Activated CD8-positive, alpha-beta memory T cell treated with anti-CD3 and anti-CD28 coated beads, Interleukin-2, amount 50 U/mL, for 48 hours (primary cell): ENCODE data around the gene CNEP1R1.

ENCODE experiments used
- DNase-seq: peaks from one replicate; pipeline ENCODE4 v3.0.0-alpha.2; 2020

Gene CNEP1R1

DNA sequence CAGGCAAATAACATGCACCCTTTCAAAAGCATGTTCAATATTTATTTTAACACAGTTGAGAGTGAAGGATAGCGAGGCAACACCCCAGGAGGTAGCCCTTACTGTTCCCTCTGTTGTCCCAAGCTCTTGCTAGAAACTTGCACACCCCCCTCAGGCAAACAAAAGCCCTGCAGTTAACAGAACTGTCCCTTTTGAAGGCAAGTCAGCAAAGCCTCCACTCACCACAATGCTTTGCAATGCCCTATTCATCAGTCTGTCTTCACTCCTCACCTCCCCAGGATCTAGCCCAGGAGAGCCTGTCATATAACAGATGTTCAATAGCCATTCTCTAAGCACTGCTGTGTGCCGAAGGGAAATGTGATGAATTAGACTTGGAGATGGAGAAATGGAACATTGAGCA is 3.5 kb upstream of the CNEP1R1 start:
- DNase-seq: no peak

DNA sequence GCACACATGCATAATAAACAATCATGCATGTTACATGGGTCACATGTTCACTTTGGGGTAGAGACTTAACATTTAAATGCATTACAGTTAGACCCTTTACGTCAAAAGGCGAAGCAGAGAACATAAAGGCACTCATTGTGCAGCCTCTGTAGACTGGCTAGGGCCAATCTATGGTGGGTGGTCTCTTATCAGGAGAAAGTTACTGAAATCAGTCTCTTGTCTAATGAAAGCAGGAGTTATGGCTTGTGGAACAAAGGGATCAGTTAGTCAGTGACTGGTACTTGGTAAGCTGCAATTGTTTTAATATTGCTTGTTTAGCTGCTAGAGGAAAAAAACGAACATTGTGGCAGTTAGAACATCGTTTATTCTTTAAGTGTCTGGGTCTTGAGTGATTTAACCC is 1.4 kb upstream of the CNEP1R1 start:
- no peak for DNase-seq

DNA sequence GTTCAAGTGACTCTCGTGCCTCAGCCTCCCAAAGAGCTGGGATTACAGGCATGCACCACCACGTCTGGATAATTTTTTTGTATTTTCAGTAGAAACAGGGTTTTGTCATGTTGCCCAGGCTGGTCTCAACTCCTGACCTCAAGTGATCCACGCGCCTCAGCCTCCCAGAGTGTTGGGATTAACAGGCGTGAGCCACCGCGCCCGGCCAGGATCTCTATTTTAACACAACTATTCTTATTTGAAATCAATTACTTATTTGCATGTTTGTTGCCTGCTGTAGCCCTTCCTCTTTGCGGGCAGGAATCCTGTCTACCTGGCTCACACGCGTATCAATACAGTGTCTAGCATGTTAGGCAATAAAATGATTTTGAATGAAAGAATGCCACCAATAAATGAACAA is 818 bp upstream of the CNEP1R1 start:
- DNase-seq: no peak

DNA sequence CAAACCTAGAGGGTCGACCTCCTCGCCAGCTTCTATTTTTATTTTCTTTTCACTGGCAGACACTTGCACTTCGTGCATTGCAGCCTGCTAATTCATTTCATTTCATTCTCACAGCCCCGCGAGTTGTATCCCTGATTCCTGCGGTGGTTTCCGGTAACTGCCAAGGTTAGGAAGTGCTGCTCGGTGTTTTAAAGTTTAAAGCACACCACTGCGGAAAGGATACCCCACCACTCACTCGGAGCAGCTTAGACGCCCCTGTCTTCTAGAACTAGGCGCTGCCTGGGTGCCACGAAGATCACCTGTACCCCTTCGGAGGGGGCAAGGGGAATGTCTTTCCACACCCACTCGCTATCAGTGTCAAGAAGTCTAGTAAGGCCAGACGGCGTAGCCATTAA is 509 bp downstream of the CNEP1R1 start:
- no peak for DNase-seq

DNA sequence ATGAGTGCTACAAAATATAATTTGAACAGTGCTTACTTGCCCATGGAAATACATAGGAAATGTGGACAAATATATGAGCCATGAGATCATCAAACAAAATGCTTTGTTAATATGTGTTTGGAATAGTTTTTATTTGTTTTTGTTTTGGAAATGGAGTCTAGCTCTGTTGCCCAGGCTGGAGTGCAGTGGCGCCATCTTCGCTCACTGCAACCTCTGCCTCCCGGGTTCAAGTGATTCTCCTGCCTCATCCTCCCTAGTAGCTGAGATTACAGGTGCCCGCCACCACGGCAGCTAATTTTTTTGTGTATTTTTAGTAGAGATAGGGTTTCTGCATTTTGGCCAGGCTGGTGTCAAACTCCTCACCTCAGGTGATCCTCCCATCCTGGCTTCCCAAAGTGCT is 2.8 kb downstream of the CNEP1R1 start:
- DNase-seq: no peak

DNA sequence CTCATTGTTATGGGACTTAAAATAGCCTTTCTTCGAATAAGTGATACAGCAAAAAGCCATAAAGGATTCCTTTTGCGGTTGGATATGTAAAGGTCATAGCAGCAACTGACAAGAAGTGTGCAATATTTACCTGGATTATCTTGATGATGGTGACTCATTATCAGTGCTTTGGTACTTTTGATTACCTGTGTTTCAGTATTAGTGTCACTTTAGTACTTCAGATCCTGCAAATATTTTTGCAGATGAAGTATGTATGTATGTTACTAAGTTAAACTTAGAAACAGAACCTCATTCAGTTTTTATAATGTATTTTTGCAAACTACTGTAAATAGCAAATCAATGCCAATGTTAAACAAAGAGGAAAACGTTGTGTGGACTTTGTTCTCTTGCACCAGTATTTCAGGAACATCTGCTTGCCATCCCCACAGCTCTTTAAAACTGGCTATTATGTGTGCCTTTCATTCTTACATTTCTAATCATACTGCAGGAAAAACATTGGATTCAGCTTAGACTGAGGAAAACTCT is 10.5 kb downstream of the CNEP1R1 start:
- no peak for DNase-seq

DNA sequence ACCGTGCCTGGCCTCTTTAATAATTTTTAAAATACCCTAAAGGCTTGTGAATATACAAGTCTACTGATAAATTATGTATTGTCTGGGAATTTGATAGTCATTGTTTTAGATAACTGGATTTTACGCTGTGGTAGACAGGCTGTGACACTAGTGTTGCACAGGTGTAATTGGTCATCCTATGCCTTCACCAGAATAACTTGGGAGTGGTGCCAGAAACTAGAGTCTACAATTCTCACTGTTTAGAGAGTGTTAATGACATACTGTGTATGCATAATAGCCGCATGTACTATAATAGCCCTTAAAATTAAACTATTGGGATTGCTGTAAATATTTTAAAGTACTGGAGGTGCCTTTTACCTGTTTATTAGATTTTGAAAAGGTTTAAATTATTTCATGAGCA is 11.4 kb downstream of the CNEP1R1 start:
- no peak for DNase-seq

DNA sequence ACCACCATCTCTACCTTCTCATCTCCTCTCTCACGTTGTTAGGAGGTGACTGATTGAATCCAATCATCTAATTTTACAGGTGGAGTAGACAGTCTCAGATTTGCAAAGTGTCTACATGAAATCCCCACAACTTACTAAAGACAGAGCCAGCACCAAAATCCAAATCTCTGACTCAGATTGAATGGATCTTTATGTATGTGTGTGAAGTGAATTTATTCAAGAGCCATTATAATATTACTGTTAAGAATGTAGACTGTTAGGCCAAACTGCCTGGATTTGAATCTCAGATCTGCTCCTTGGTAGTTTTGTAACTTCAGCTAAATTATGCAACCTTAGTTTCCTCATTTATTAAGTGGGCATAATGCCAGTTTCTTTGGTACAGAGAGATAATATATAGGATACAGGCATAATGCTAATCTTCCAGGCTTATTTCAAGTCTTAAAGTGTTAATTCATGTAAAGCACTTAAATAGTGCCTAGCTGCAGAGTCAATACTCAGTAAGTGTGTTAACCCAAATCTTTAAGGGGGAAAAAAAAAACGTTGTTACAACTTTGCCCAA is 12.7 kb downstream of the CNEP1R1 start:
- DNase-seq: no peak

DNA sequence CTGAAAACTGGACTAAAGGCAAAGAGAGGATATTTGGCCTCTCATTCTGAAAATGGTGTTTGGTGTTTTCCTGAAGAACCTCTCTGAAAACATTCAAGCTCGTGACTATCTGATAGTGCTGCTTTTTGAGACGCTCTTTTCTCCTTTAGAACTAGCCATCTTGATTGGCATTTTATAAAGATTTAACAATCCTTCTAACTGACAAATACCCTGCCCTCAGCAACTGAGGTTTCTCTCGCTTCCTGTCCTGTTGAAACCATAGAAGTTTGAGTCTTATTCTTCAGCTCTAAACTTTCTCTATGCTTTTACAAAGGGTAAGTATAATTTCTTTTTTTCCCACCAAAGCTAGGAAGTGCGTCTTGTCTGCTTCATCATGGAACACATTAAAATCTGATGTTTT is 13.3 kb downstream of the CNEP1R1 start:
- DNase-seq: no peak

DNA sequence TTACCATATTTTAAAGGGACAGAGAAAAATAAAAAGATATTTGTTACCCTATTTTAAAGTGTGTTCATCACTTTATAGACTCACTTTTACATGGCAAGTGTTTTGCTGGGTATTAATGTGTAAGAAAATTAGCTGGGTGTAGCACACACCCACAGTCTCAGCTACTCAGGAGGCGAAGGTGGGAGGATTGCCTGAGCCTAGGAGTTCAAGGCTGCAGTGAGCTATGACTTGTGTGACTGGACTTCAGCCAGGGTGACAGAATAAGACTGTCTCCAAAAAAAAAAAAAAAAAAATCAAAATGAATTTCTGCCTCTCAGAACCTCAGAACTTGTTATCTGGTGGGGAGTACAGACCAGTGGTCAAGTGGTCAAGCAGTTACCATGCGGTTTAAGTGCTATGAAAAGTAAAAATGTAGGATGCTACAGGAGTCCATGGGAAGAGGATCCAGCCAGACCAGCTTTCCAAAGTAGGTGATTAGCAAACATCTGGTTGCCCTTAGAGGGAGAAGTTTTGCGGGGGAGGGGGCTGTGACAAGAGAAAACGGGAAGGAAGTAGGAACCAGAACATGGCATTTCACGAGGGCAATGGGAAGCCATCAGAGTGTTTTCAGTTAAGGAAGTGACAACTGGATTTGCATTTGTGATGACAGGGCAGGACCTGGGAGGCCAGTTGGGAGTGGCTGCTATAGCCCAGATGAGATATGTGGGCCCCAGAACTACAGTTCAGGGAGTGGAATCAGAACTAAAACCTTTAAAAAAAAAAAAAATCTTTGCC is 13.9 kb downstream of the CNEP1R1 start:
- no peak for DNase-seq

DNA sequence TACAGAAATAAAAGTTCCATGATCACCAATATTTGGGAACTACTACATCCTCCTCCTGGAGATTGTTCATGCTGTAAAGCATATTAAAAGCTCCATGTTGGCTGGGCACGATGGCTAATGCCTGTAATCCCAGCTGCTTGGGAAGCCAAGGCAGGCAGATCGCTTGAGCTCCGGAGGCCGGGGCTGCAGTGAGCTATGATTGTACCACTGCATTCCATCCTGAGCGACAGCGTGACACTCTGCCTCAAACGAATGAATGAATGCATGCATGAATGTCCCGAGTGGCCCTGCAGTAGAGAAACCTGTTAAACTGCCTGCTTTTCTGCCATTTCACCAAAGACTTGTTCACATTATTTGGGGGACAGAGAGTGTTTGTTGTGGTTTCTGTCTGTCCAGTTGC is 15.0 kb downstream of the CNEP1R1 start:
- no peak for DNase-seq

DNA sequence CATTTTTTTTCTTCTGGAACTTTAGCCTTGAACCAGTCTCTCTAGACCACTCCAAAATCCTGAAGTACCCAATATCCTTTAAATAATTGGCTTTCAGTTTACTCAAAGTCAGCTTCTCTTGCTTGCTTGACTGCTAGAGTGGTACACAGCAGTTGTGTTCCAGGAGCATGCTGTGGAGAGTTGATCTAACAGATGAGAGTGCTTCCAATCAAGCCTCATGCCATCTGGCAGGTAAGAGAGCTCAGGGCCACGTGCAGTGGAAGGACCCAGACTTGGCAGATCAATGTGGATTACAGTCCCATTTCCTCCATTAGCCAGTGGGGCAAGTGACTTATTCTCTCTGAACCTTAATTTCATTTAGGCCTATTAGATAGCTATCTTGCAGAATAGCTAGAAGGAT is 15.7 kb downstream of the CNEP1R1 start:
- DNase-seq: no peak

DNA sequence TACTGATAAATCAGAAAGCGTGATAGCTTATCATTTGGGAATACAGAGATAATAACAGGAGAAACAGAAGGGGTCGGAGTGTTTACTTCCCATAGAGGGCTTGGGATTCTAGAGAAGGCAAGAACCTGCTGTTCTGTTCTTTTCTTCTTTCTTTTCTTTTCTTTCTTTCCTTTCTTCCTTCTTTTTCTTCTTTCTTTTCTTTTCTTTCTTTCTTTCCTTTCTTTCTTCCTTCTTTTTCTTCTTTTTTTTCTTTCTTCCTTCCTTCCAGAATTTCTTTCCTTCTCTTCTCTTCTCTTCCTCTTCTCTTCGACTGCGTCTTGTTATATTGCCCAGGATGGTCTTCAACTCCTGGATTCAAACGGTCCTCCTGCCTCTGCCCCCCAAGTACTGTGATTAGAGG is 18.3 kb downstream of the CNEP1R1 start:
- no peak for DNase-seq

DNA sequence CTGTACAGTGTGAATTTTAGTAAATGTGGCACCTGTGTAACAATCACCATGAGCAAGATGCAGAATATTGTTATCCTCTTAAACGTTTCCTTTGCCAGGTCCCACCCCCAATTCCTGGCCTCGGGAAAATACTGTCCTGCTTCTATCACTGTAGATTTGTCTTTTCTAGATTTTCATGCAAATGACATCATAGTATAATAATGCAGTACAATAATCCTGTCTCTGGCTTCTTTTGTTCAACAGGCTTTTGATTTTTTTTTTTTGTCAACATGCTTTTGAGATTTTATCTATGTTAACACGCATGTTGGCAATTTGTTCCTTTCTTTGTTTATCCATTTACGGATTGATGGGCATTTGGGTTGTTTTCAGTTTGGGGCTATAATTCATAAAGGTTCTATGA is 20.4 kb downstream of the CNEP1R1 start:
- DNase-seq: no peak

DNA sequence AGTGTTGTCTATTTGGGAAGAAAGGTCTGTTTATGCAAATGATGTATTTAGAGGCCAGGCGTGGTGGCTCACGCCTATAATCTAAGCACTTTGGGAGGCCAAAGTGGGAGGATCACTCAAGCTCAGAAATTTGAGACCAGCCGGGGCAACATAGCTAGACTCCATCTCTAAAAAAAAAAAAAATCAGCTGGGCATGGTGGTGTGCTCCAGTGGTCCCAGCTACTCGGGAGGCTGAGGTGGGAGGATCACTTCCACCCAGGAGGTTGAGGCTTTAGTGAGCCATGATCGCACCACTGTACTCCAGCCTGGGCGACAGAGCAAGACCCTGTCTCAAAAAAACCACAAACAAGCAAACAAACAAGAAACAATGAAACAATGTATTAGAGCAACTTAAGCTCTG is 21.8 kb downstream of the CNEP1R1 start:
- no peak for DNase-seq

DNA sequence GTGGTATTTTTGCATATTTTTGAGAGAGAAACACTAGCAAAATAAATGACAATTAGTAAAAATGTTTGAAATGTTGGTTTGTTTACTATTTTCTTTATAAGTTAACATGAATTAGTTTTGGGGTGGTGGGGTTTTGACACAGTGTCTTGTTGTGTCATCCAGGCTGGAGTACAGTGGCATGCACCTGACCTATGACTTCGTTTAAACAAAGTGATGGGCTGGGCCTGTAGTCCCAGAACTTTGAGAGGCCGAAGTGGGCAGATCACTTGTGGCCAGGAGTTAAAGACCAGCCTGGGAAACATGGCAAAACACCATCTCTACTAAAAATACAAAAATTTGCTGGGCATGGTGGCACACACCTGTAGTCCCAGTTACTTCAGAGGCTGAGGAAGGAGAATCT is 22.8 kb downstream of the CNEP1R1 start:
- DNase-seq: no peak

DNA sequence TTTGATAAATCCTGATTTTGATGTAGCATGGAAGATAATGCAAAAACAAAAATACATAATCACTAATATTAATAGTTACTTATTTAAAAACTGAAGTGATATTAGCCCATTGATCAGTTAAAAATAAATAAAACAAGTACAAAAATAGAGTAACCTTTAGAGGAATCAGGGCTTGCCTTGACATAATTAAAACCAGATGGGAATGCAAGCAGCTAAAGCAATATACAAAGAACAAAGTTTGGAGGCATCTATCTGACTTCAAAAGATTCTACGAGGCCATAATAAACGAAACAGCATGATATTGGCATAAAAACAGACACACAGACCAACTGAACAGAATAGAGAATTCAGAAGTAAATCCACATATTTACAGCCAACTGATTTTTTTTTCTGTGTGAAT is 25.8 kb downstream of the CNEP1R1 start:
- DNase-seq: no peak

DNA sequence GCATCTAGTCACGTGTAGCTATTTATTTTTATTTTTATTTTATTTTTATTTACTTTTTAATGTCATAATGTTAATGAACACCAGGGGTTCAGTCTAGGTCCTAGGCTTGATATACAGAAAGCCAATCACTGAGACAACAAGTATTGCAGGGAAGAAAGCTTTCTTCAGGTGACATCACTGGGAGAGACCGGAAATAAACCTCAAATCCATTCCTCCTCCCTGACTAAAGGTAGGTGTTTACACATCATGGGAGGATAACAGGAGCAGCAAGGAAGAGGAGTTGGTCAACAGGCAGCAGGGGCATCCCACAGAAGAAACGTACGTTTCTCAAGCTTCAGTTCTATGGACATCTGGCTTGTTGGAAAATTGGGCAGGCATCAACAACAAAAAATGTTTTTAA is 31.2 kb downstream of the CNEP1R1 start:
- DNase-seq: no peak

DNA sequence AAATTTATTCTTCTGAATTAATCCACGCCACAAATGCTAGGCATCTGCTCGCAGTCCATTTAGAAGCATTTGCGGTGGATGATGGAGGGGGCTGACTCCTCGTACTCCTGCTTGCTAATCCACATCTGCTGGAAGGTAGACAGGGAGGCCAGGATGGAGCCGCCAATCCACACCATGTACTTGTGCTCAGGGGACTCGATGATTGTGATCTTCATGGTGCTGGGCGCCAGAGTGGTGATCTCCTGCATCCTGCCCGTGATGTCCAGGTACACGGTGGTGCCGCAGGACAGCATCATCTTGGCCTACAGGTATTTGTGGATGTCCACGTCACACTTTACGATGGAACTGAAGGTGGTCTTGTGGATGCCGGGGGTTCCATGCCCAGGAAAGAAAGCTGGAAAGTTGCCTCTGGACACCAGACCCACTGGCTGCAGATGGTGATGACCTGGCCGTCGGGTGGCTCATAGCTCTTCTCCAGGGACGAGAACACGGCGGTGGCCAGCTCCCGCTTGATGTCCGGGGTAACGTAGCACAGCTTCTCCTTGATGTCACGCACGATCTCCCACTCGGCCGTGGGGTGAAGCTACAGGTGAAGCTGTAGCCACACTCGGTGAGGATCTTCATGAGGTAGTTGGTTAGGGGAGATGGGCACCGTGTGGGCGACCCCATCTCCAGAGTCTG is 33.2 kb downstream of the CNEP1R1 start:
- DNase-seq: no peak

DNA sequence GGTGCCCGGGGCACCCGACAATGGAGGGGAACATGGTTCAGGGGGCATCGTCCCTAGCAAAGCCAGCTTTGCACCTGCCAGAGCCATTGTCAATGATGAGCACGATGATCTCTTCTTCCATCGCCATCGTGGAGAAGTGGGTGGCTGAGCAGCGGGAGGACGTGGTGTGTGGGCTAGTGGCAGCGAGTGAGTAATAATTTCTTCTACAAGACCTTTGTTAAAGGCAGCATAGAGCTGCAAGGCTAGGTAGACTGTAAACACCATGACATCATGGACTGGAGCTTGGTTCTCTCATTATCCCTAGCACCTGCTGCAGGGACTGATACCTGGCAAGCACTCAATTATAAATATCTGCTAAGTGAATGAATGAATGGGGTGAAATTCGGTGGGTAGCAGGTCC is 34.1 kb downstream of the CNEP1R1 start:
- DNase-seq: no peak

DNA sequence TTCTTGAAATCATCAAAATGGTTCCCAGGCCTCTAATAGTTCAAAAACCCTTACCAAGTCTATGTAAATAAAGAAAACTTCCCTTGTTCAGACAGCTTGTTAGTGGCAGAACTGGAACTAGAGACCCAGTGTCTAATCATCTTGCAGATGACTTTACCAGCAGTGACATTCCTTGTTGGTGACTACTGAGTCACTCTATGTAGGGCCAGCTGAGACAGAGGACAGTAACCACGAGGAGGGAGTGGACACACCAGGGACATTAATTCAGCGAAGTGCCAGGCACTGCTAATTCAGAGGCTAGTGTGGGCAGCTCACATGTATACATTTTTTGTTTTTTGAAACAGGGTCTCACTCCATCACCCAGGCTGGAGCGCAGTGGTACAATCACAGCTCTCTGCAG is 34.6 kb downstream of the CNEP1R1 start:
- no peak for DNase-seq

DNA sequence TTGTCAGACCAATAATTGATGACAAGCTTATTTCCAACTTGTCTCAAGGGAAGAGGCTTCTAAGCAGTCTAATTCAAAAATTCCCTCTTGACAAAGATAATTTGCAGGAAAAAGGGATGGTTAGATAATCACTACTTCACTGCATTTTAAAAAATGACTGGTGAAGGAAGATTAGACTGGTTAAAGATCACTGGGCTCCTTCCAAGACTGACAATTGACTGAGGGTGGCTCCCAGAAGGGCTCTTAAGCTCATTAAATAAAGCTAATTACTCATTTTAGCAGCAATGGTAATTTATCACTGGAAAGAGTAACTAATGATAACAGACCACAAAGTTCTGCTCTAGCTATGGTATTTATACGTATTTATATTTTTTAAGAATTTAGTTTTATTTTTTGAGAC is 36.3 kb downstream of the CNEP1R1 start:
- DNase-seq: no peak

DNA sequence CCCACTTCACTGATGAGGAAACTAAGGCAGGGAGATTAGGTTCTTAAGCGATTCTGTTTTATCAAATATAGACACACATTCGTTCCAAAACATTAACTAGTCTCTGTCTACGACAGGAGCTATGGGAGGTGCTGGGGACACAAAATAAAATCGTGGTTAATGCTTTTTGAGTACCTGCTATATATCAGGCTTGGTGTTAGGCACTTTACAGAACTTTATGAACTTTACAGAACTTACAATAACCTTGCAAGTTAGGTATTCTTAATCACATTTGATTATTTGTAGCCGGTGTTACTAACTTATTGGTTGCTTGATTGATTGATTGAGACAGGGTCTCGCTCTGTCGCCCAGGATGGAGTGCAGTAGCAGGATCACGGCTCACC is 40.2 kb downstream of the CNEP1R1 start:
- DNase-seq: no peak
